Measurements from ENCODE around the gene FBN1.

DNA sequence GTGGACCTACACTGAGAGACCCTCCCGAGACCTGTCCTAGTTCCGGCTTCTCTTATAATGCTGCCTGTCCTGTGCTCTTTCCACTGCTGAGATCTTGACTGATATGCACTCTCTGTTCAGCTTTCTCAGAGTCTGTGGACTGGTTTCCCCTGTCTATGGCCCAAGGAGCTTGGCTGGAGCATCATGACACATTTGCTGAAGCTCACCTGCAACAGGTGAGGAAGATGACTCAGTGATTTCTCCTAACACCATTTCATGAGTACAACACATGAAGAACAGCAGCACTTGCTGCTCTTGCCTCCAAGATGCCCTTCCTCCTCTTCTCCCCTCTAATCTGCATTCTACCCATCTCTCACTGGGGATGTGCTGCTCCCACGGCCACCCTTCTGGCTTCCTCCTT, 222.2 kb downstream of the FBN1 start:
- TF ChIP-seq EZH2phosphoT487 (IDR thresholded peaks at IDR 0.05; ENCODE audit: low read length) (no peak), EZH2 (optimal IDR thresholded peaks at IDR 0.05; ENCODE audit: low read depth, low read length) (no peak)
- TF ChIP-seq, protein P1, sequence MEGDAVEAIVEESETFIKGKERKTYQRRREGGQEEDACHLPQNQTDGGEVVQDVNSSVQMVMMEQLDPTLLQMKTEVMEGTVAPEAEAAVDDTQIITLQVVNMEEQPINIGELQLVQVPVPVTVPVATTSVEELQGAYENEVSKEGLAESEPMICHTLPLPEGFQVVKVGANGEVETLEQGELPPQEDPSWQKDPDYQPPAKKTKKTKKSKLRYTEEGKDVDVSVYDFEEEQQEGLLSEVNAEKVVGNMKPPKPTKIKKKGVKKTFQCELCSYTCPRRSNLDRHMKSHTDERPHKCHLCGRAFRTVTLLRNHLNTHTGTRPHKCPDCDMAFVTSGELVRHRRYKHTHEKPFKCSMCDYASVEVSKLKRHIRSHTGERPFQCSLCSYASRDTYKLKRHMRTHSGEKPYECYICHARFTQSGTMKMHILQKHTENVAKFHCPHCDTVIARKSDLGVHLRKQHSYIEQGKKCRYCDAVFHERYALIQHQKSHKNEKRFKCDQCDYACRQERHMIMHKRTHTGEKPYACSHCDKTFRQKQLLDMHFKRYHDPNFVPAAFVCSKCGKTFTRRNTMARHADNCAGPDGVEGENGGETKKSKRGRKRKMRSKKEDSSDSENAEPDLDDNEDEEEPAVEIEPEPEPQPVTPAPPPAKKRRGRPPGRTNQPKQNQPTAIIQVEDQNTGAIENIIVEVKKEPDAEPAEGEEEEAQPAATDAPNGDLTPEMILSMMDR (IDR thresholded peaks at IDR 0.05; ENCODE audit: low read length), result no peak

Measured in MM.1S (cell line).